Spinal cord (tissue), 10 donors: ENCODE data around the gene AOPEP. TPM values are rescaled to one million over a fixed set of nuclear protein-coding genes. Genes with fewer than 3 reads are reported as not detected.

Experiments used
- DNase-seq, 6 donors: peaks; one replicate each; pipeline versions ENCODE4 v3.0.0 to v3.0.0-alpha.2; 2013 to 2015; ENCODE audit warnings: low spot score in 6 of 6, low read depth in 4 of 6
- H3K27ac ChIP-seq: one replicate; pipeline ENCODE4 v1.5.1; 2013; ENCODE audit warnings: low read depth, low read length, control low read depth
- H3K27me3 ChIP-seq: one replicate; pipeline ENCODE4 v1.6.1; 2013; ENCODE audit warnings: low read length; ENCODE audit not compliant: control insufficient read depth, insufficient read depth
- H3K36me3 ChIP-seq: one replicate; pipeline ENCODE4 v1.6.1; 2013; ENCODE audit warnings: low read length; ENCODE audit not compliant: control insufficient read depth, insufficient read depth
- H3K4me1 ChIP-seq: one replicate; pipeline ENCODE4 v1.6.1; 2013; ENCODE audit warnings: low read length; ENCODE audit not compliant: control insufficient read depth, insufficient read depth
- H3K4me3 ChIP-seq: one replicate; pipeline ENCODE4 v1.5.1; 2013; ENCODE audit warnings: low read depth, low read length, control low read depth
- H3K9me3 ChIP-seq: one replicate; pipeline ENCODE4 v1.6.1; 2013; ENCODE audit warnings: low read length; ENCODE audit not compliant: control insufficient read depth, insufficient read depth
- WGBS: methylation state at CpG from one replicate; pipeline ENCODE4 v1.1.5; 2013; ENCODE audit warnings: missing lambda C conversion rate; ENCODE audit not compliant: insufficient coverage; 5-methylcytosine and 5-hydroxymethylcytosine counted together
- polyA plus RNA-seq, 2 donors: library from polyadenylated mRNA; unstranded; fragments of 120-200 nt; gene quantifications; one replicate each; pipeline ENCODE4 v1.2.1, GENCODE V29; 2013; ENCODE audit not compliant: insufficient read length in 2 of 2
- total RNA-seq, 2 donors: library from RNA; depleted of rRNA in 1 of 2; stranded (reverse); fragments of 120-200 nt in 1 of 2; fragments of >200 nt in 1 of 2; gene quantifications; one replicate each; pipeline versions ENCODE4 v1.2.3 to v1.2.4, GENCODE V29; 2013 to 2014
- donor health status: healthy.

Gene AOPEP
- total and polyA plus RNA-seq, 4 donors = 42.8 to 77.4 (median 56.3) TPM

- Histone ChIP-seq H3K36me3 (no peaks in the 10 kb centered on the region), H3K27me3 (peaks cover 8% of the 10 kb centered on the region), H3K27ac (no peak overlapping the region), H3K4me3 (no peak overlapping the region), H3K4me1 (peaks cover 10% of the 10 kb centered on the region), H3K9me3 (no peaks in the 10 kb centered on the region)
- WGBS = 82% methylated on average over 16 of the region's 16 CpGs
- no peak for DNase-seq
These were observed 319.3 kb downstream of the AOPEP start for GRCh38 chr9:95045751-95046150.

GRCh38 chr9:95047452-95048224 lies 321.1 kb downstream of the AOPEP start:
- no peak for DNase-seq
- peaks cover 6% of the 10 kb centered on the region for H3K4me1 ChIP-seq
- WGBS = no CpG with 5 or more reads among the region's 3 CpGs
- H3K27me3 ChIP-seq = peaks cover 8% of the 10 kb centered on the region
- no peaks in the 10 kb centered on the region for H3K36me3 ChIP-seq
- peak overlapping the region; percentile 7 for H3K4me3 ChIP-seq
- H3K27ac ChIP-seq = no peak overlapping the region
- H3K9me3 ChIP-seq = no peaks in the 10 kb centered on the region

- Histone ChIP-seq H3K27ac (peak overlapping the region; percentile 71), H3K36me3 (no peaks in the 10 kb centered on the region), H3K4me3 (peak overlapping the region; percentile 65), H3K9me3 (no peaks in the 10 kb centered on the region), H3K4me1 (peaks cover 6% of the 10 kb centered on the region), H3K27me3 (peaks cover 8% of the 10 kb centered on the region)
- peak in 2 of 6 donors; percentile 54 to 55 for DNase-seq
- 8% methylated on average over 58 of the region's 58 CpGs for WGBS
These were observed 322.0 kb downstream of the AOPEP start for GRCh38 chr9:95048225-95049087.

GRCh38 chr9:95049761-95050160 lies 323.3 kb downstream of the AOPEP start:
- Histone ChIP-seq H3K27me3 (peaks cover 8% of the 10 kb centered on the region), H3K4me3 (peak overlapping the region; percentile 65), H3K4me1 (peaks cover 6% of the 10 kb centered on the region)

GRCh38 chr9:95053611-95054570 lies 327.4 kb downstream of the AOPEP start:
- H3K27ac ChIP-seq = peak overlapping the region; percentile 91
- no peak overlapping the region for H3K4me3 ChIP-seq
- no peaks in the 10 kb centered on the region for H3K36me3 ChIP-seq
- no CpG with 5 or more reads among the region's 5 CpGs for WGBS
- DNase-seq = no peak
- peaks cover 28% of the 10 kb centered on the region for H3K4me1 ChIP-seq
- peaks cover 5% of the 10 kb centered on the region for H3K27me3 ChIP-seq
- no peaks in the 10 kb centered on the region for H3K9me3 ChIP-seq

More at GRCh38 chr9:95049761-95050160, 323.3 kb downstream of the AOPEP start:
- WGBS = 90% methylated on average over 2 of the region's 6 CpGs
- DNase-seq = no peak
- Histone ChIP-seq H3K27ac (peak overlapping the region; percentile 71), H3K36me3 (no peaks in the 10 kb centered on the region), H3K9me3 (no peaks in the 10 kb centered on the region)

- peak in 1 of 6 donors; percentile 53 for DNase-seq
- Histone ChIP-seq H3K36me3 (no peaks in the 10 kb centered on the region), H3K27ac (peak overlapping the region; percentile 91), H3K4me3 (no peak overlapping the region), H3K27me3 (no peaks in the 10 kb centered on the region), H3K9me3 (no peaks in the 10 kb centered on the region), H3K4me1 (peaks cover 29% of the 10 kb centered on the region)
- WGBS = 35% methylated on average over 6 of the region's 6 CpGs
These were observed 328.9 kb downstream of the AOPEP start for GRCh38 chr9:95055334-95055850.

- Histone ChIP-seq H3K36me3 (no peaks in the 10 kb centered on the region), H3K27ac (peak overlapping the region; percentile 91), H3K27me3 (no peaks in the 10 kb centered on the region), H3K4me3 (no peak overlapping the region), H3K9me3 (no peaks in the 10 kb centered on the region), H3K4me1 (peaks cover 29% of the 10 kb centered on the region)
- DNase-seq = peak in 2 of 6 donors; percentile 77 to 78
- WGBS = 30% methylated on average over 12 of the region's 15 CpGs
These were observed 329.5 kb downstream of the AOPEP start for GRCh38 chr9:95055851-95056551.

- Histone ChIP-seq H3K27me3 (no peaks in the 10 kb centered on the region), H3K4me3 (peak overlapping the region; percentile 14), H3K4me1 (peaks cover 33% of the 10 kb centered on the region), H3K36me3 (no peaks in the 10 kb centered on the region), H3K9me3 (no peaks in the 10 kb centered on the region), H3K27ac (peak overlapping the region; percentile 91)
- WGBS = 54% methylated on average over 2 of the region's 10 CpGs
- DNase-seq = peak in 1 of 6 donors; percentile 58
These were observed 330.6 kb downstream of the AOPEP start for GRCh38 chr9:95057101-95057500.
